ENCODE measurements around the gene KLHL20.
A peak's percentile ranks its signal among the peaks of the same experiment; 100 is the strongest.
"Not testable (repeated sequence)": the region's sequence is repeated elsewhere in the genome, so short reads cannot be mapped to it uniquely, and the experiment has no call there.

The KLHL20 gene

DNA sequence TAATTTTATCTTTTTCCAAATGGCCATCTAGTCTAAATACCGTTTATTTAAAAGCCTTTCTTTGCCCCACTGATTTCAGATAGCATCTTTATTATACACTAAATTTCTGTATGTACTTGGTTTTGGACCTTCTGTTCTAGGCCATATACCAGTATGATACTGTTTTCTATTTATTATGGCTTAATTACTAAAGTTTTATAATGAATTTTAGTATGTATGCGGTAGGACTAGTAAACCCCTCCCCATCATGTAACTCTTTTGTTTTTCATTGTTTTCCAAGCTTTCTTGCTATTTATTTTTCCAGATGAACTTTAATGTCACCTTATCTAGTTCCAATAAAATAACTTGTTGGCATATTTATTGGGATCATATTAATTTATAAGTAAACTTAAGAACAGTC is 29.9 kb downstream of the KLHL20 start:
- no peak for DNase-seq (ENCODE audit: low read depth in 4 of 4, low spot score in 1 of 4)

DNA sequence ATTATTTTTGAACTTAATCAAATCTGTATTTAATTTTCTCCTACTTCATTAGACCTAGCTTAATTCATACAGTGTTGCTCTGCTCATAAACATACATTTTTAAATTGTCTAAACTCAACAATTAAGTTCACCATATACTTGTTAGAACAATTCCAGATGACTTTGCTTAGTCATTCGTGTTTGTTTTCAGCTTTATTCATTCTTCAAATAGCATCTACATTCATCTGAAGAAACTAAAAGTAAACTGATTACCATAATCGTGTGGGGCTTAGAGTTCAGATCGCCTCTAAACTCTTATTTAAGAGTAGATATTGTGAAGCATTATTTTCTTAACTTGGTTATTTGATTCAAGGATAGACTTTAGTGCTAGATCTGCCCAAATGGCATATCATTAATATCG is 34.4 kb downstream of the KLHL20 start:
- DNase-seq (ENCODE audit: low read depth in 4 of 4, low spot score in 1 of 4) = no peak

GRCh38 chr1:173753830-173754229 is 39.0 kb downstream of the KLHL20 start:
- no peak for DNase-seq (ENCODE audit: low read depth in 4 of 4, low spot score in 1 of 4)

DNA sequence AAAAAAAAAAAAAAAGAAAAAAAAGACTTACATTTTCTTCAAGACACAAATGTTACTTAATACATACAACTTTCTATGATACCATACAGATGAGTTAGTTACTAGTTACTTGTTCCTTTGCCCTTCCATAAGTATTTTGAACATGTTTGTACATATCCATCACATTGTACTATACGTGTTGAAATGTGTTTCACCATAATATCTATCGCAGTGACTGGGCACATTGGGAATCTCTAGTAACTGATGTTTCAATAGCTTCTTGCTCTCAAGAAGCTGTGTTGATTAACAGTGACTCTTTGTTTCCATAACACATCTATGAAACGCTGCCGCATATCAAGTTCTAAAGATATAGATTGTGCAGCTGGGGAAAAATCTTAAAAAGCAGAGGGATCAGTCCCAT is 42.9 kb downstream of the KLHL20 start:
- no peak for DNase-seq (ENCODE audit: low read depth in 4 of 4, low spot score in 1 of 4)

DNA sequence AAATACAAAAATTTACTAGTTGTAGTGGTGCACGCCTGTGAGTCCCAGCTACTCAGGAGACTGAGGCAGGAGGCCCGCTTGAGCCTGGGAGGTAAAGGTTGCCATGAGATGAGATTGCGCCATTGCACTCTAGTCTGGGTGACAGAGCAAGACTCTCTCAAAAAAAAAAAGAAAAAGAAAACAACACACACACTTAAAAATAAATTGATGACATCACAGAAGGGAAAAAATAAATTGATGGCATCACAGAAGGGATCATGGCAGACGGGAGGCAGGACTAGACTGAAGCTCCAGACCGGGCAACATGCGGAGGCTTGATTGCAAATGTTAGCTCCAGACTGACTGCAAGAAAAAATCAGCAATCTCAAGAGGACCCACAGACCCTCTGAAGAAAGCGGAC is 43.3 kb downstream of the KLHL20 start:
- no peak for DNase-seq (ENCODE audit: low read depth in 4 of 4, low spot score in 1 of 4)

GRCh38 chr1:173758980-173759379 is 44.2 kb downstream of the KLHL20 start:
- DNase-seq (ENCODE audit: low read depth in 4 of 4, low spot score in 1 of 4) = no peak

DNA sequence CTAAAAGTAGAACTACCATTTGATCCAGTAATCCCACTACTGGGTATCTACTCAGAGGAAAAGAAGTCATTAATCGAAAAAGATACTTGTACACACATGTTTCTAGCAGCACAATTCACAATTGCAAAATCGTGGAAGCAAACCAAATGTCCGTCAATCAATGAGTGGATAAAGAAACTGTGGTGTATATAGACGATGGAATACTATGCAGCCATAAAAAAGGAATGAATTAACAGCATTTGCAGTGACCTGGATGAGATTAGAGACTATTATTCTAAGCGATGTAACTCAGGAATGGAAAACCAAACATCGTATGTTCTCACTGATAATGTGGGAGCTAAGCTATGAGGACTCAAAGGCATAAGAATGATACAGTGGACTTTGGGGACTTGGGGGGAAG is 49.5 kb downstream of the KLHL20 start:
- DNase-seq (ENCODE audit: low read depth in 4 of 4, low spot score in 1 of 4) = not testable (repeated sequence)

DNA sequence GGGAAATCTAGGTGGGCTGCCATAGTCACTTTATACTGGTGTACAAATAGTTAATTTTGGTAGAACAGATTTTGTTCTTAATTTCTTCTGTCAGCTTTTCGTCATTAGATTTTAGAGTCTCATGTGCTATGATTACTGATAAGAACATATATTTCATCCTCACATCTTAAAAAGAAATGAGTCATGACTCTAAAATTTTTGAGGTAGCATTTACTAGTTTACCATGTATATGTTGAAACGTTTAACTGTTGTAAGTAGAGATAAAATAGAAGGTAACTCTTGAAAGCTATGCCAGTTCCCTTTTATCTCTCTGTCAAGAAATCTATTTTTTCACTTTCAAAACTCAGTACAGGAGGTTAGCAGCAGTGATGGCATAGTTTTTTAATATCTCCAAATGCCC is 53.4 kb downstream of the KLHL20 start:
- DNase-seq (ENCODE audit: low read depth in 4 of 4, low spot score in 1 of 4) = no peak

- DNase-seq (ENCODE audit: low read depth in 4 of 4, low spot score in 1 of 4) = no peak
Observed at GRCh38 chr1:173768827-173769226, 54.0 kb downstream of the KLHL20 start.

DNA sequence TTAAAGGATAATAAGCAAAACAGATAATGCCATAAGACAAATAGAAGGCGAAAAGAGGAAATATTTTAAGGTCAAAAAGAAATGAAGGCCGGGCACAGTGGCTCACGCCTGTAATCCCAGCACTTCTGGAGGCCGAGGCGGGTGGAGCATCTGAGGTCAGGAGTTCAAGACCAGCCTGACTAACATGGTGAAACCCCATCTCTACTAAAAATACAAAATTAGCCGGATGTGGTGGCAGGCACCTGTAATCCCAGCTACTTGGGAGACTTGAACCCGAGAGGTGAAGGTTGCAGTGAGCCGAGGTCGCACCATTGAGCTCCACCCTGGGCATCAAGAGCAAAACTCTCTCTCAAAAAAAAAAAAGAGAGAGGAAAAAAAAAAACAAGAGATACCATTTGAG is 55.5 kb downstream of the KLHL20 start:
- DNase-seq (ENCODE audit: low read depth in 4 of 4, low spot score in 1 of 4) = not testable (repeated sequence)

DNA sequence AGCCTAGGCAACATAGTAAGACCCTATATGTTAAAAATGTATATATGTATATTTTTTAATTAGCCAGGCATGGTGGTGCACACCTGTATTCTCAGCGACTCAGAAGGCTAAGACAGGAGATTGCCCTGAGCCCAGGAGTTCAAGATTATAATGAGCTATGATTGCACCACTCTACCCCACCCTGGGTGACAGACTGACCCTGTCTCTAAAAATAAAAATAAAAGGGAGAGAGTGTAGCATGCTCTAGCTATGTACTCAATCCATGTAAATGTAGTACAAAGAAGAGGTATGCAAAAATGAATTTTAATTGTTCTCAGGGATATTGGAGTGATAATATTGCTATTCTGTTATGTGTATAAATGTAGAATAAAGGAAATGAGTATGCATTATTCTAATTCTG is 56.8 kb downstream of the KLHL20 start:
- no peak for DNase-seq (ENCODE audit: low read depth in 4 of 4, low spot score in 1 of 4)

GRCh38 chr1:173775578-173776226 is 60.9 kb downstream of the KLHL20 start:
- DNase-seq (ENCODE audit: low read depth in 4 of 4, low spot score in 1 of 4) = no peak

- no peak for DNase-seq (ENCODE audit: low read depth in 4 of 4, low spot score in 1 of 4)
Observed at GRCh38 chr1:173779936-173780335, 65.2 kb downstream of the KLHL20 start.

DNA sequence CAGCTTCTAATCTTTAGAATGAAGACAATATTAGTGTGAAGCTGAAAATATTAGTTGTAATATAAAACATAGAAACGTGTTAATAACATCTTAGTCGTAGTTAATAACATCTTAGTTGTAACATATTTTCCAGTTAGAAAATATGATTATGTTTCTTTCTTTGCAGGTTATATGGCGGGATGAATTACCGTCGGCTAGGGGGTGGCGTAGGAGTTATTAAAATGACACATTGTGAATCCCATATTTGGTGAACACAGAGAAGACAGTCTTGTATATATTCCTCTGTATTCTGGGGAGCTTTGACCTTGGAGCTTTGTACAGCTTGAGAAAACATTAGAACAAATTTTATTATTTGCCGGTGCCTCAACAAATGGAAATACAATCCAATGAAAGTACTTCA is 70.2 kb downstream of the KLHL20 start:
- DNase-seq (ENCODE audit: low read depth in 4 of 4, low spot score in 1 of 4) = no peak

DNA sequence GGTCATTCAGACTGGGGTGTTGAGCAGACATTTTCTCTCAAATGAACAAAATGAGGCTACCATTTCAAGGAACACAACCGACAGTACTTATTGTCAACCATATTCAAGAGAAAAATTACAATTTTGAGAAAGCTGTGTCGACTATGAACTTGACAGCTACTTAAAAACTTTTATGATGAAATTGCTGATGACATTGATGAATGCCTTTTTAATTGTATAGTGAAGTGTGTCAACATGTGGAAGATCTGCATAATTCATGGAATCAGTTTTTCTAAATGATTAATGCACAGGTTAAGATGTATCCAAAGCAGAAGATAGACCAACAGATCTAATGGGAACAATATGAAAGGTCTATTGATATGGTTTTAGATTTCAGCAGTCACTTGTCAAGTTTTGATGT is 75.1 kb downstream of the KLHL20 start:
- DNase-seq (ENCODE audit: low read depth in 4 of 4, low spot score in 1 of 4) = no peak

GRCh38 chr1:173798078-173798477 is 83.3 kb downstream of the KLHL20 start:
- DNase-seq (ENCODE audit: low read depth in 4 of 4, low spot score in 1 of 4) = no peak

- DNase-seq (ENCODE audit: low read depth in 4 of 4, low spot score in 1 of 4) = not testable (repeated sequence)
Observed at GRCh38 chr1:173799995-173800394, 85.2 kb downstream of the KLHL20 start.

DNA sequence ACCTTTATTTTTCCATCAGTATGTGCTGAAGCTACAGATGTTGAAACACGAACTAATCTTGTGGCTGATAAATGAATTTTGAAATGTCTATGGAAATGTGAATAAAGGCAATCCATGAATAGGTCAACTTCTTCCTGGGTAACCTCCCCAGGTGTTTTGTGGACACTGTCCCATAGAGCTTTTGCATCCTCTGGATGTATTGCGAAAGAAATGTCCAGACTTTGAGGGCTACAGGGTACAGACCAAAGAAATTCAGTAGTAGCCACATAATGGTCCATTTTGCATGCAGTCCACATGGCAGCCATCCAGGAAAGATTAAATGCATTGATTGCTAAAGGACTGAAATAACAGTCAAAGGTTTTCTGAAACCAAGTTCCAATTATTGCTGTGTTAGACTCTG is 88.2 kb downstream of the KLHL20 start:
- no peak for DNase-seq (ENCODE audit: low read depth in 4 of 4, low spot score in 1 of 4)

DNA sequence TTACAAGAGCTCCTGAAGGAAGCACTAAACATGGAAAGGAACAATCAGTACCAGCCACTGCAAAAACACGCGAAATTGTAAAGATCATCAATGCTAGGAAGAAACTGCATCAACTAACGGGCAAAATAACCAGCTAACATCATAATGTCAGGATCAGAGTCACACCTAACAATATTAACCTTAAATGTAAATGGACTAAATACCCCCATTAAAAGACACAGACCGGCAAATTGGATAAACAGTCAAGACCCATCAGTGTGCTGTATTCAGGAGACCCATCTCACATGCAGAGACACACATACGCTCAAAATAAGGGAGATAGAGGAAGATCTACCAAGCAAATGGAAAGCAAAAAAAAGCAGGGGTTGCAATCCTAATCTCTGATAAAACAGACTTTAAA is 98.9 kb downstream of the KLHL20 start:
- not testable (repeated sequence) for DNase-seq (ENCODE audit: low read depth in 4 of 4, low spot score in 1 of 4)

GRCh38 chr1:173818459-173818858 is 103.7 kb downstream of the KLHL20 start:
- DNase-seq (ENCODE audit: low read depth in 4 of 4, low spot score in 1 of 4) = no peak

DNA sequence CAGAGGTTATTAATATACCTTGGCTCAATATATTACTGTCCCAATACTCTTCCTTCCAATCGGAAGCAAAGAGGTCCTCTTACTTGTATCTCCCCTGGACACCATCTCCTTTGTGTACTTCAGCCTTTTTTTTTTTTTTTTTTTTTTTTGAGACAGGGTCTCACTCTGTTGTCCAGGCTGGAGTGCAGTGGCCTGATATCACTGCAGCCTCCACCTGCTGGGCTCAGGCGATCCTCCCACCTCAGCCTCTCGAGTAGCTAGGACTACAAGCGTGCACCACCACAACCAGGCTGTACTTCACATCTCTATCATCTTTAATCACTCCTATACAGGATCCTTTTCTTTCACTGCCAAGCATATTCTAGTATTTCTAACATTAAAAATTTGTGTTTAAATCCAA is 106.9 kb downstream of the KLHL20 start:
- no peak for DNase-seq (ENCODE audit: low read depth in 4 of 4, low spot score in 1 of 4)

DNA sequence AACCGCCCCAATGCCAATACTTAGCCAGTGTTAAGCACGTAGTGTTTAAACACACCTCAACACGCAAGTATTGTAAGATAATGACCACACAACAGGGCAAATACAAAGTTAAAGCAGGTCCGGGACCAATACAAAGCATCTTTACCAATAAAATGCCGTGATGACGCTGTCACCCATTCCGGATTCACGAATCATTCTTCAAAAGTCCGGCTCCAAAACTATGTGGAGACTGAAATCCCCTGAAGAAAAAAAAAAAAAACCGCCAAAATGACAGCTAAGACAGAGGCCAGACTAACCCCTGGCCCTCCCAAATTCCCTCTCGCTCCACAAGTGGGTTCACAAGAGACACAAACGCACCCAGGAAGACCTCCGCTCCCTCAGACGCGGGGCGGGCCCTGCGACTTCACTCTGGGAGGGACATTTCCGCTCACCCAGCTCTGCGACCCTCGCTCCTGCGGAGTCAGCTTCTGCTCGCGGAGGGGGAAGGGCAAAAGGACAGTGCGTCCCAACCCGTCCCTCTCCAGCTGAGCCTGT is 109.1 kb downstream of the KLHL20 start:
- DNase-seq (ENCODE audit: low read depth in 4 of 4, low spot score in 1 of 4) = no peak

DNA sequence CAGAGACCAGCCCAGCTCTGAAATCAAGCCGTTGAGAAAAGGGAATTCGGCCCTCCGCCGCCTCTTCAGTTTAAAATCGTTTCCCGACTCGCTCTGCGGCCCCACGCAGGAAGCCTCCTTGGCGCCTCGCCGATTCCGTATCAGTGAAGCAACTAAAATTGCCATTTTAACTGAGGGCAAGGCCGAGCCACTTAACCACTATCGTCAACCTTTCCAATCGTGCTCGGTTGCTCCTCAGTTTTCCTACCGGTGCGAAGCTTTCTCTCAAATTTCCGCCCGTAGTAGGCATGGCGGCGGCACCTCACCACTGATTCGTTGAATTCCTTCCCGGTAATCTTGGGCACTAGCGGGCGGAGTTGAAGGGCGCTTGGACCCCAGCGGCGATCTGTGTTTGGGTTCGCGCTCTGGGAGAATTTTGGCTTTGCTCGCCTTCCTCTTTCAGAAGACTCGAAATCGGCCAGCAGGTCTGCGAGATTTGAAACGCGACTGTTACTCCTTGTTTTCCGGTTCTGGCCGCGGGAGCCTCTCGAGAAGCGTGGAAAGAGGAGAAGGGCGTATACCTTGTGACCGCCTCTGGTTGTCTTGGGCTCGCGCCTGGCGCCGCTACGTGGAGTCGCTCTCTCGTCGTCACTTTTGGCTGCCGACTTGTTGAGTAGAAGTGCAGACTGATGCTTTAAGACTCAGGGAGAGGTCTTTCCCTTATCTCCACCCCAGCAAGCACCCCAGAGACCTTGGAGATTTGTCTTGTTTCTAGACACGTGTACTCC is 109.7 kb downstream of the KLHL20 start, which contains the start of the genes CENPL and DARS2:
CENPL (minus strand) TSS at position 569 of the 767 bp plus-strand sequence. CDS start 13,584 bp downstream, outside the sequence.
DARS2 (plus strand) TSS at position 359 of the 767 bp plus-strand sequence. CDS start 557 bp downstream, outside the sequence.
- peak; percentile 61 to 85 (median 74) for DNase-seq (ENCODE audit: low read depth in 4 of 4, low spot score in 1 of 4)

Data from stimulated activated CD4-positive, alpha-beta T cell treated with anti-CD3 and anti-CD28 coated beads, Interleukin-1b, Interleukin-23, amount 100 ng/mL, for 24 hours (primary cell).